GM12874 (cell line): ENCODE measurements around the gene AIF1L.

Experiments
- TF ChIP-seq, protein P1 (sequence below): IDR thresholded peaks from 2 replicates; pipeline ENCODE4 v1.5.1; 2011; ENCODE audit warnings: low read depth, mild to moderate bottlenecking, control low read depth, low read length, moderate library complexity; ENCODE audit not compliant: insufficient read depth

AIF1L gene

GRCh38 chr9:131113655-131114054 is 17.3 kb downstream of the AIF1L start:
- TF ChIP-seq, protein P1, sequence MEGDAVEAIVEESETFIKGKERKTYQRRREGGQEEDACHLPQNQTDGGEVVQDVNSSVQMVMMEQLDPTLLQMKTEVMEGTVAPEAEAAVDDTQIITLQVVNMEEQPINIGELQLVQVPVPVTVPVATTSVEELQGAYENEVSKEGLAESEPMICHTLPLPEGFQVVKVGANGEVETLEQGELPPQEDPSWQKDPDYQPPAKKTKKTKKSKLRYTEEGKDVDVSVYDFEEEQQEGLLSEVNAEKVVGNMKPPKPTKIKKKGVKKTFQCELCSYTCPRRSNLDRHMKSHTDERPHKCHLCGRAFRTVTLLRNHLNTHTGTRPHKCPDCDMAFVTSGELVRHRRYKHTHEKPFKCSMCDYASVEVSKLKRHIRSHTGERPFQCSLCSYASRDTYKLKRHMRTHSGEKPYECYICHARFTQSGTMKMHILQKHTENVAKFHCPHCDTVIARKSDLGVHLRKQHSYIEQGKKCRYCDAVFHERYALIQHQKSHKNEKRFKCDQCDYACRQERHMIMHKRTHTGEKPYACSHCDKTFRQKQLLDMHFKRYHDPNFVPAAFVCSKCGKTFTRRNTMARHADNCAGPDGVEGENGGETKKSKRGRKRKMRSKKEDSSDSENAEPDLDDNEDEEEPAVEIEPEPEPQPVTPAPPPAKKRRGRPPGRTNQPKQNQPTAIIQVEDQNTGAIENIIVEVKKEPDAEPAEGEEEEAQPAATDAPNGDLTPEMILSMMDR, result no peak

DNA sequence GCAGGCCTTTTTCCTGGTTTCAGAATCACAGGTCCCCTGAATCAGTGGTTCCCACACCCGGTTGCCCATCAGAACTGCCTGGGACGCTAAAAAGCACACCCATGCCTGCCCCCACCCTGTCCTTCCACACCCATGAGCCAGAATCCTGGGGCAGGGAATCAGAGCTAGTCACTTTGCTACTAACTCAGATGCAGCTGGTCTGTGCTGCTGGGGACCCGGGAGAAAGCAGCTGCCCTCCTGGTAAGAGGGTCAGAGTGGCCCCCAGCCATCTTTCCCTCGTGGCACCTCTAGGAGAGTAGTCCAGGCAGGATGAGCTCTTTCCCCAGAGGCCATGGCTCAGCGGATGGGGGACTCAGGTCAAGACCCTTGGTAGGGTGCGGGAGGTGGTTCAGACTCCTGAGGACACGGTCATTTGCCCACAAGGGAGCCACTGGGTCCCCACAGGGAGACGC is 17.8 kb downstream of the AIF1L start:
- TF ChIP-seq, protein P1, result no peak

GRCh38 chr9:131116281-131117120 is 20.2 kb downstream of the AIF1L start:
- TF ChIP-seq, protein P1, result no peak

DNA sequence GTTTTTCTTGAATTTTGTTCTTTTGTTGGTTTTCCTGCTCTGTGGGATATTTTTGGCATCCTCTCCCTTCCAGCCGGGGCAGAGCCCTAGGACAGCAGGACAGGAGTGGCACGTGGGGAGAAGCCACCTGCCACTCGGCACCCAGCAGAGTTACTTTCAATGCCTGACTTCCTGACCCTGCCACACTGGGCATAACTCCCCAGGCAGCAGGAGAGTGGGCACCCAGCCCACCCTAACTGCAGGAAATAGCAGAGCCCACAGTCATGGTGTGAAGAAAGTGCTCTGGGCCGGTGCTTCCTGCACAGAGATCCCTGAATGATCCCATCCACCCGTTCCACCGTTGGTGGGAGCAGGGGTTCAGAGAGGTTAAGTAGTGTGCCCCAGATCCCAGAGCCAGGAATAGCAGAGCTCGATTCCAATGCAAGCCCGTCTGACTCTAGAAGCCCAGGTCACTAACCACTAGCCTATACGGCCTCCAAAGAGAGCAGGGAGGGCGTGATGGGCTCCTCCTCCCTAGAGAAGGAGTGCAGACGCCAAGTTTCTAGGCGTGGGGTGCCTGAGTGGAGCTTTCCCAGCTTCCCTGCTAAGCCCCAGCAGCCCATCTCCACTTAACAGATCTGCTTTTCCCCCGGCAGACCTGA is 20.9 kb downstream of the AIF1L start:
- TF ChIP-seq, protein P1, result no peak

- TF ChIP-seq, protein P1, result no peak
Measured at GRCh38 chr9:131117762-131118145, 21.4 kb downstream of the AIF1L start.

- TF ChIP-seq, protein P1, result no peak
Measured at GRCh38 chr9:131119600-131119999, 23.3 kb downstream of the AIF1L start.

GRCh38 chr9:131120620-131121228 is 24.4 kb downstream of the AIF1L start:
- TF ChIP-seq, protein P1, result no peak
